Tibial nerve (tissue), 3 donors: Measurements from ENCODE around the gene MCOLN2.

Experiments
- CTCF ChIP-seq, 5 experiments: fragments of 200-600 bp in 3 of 5; fragments of 450-650 bp in 2 of 5; sonication (generic) in 3 of 5; IDR thresholded peaks; one replicate each; pipeline ENCODE4 v1.5.1; 2016 to 2019; ENCODE audit warnings: antibody characterized with exemption in 5 of 5, mild to moderate bottlenecking in 3 of 5, moderate library complexity in 2 of 5
- POLR2A ChIP-seq, 2 donors: fragments of 450-650 bp; IDR thresholded peaks; one replicate each; pipeline ENCODE4 v1.6.1; 2017; ENCODE audit warnings: antibody characterized with exemption in 2 of 2, mild to moderate bottlenecking in 2 of 2, moderate library complexity in 2 of 2

GRCh38 chr1:84947536-84948410 lies 49.1 kb downstream of the MCOLN2 start:
- no peak for TF ChIP-seq CTCF (IDR thresholded peaks at IDR 0.05)
- TF ChIP-seq POLR2A (IDR thresholded peaks at IDR 0.05), result no peak
